ENCODE data around the gene SLC4A1AP. TPM values are rescaled to one million over a fixed set of nuclear protein-coding genes. Genes with fewer than 3 reads are reported as not detected.
"Not testable (repeated sequence)": the region's sequence is repeated elsewhere in the genome, so short reads cannot be mapped to it uniquely, and the experiment has no call there.

SLC4A1AP gene
- total RNA-seq, 4 donors from 2014 or later: 16.7 to 22.8 (median 20.1) TPM

GRCh38 chr2:27622921-27623384 is 40.7 kb upstream of the SLC4A1AP start:
- Histone ChIP-seq H3K9me3 (no peaks in the 10 kb centered on the region), H3K4me3 (no peak overlapping the region), H3K27ac (replicated peaks in 1 of 4) (no peak overlapping the region), H3K36me3 (peaks cover 21 to 68% (median 53%) of the 10 kb centered on the region in 4 donors), H3K27me3 (no peaks in the 10 kb centered on the region), H3K4me1 (peaks cover 8 to 11% (median 9%) of the 10 kb centered on the region in 4 donors)
- no peak for TF ChIP-seq POLR2A (IDR thresholded peaks at IDR 0.05; ENCODE audit: low read depth)
- intact Hi-C loops (cut with DNase I): no loop called here
- 41% methylated on average over 3 of the region's 3 CpGs for WGBS
- no peak for DNase-seq (ENCODE audit: extremely low spot score)

GRCh38 chr2:27624943-27625342 is 38.7 kb upstream of the SLC4A1AP start:
- Histone ChIP-seq H3K9me3 (no peaks in the 10 kb centered on the region), H3K4me1 (peaks cover 19 to 24% (median 21%) of the 10 kb centered on the region in 4 donors), H3K27me3 (no peaks in the 10 kb centered on the region), H3K27ac (replicated peaks in 1 of 4) (no peak overlapping the region), H3K36me3 (peaks cover 17 to 48% (median 36%) of the 10 kb centered on the region in 4 donors), H3K4me3 (no peak overlapping the region)
- TF ChIP-seq EP300 (IDR thresholded peaks at IDR 0.05) (no peak), CTCF (IDR thresholded peaks at IDR 0.05) (no peak)
- intact Hi-C loops (cut with DNase I): no loop called here
- DNase-seq (ENCODE audit: extremely low spot score): no peak

- Histone ChIP-seq H3K4me1 (peaks cover 21 to 32% (median 29%) of the 10 kb centered on the region in 4 donors), H3K36me3 (peaks cover 14 to 48% (median 32%) of the 10 kb centered on the region in 4 donors)
- H3K27ac ChIP-seq (replicated peaks in 1 of 4); DNase-seq (ENCODE audit: extremely low spot score); H3K27me3 ChIP-seq; H3K4me3 ChIP-seq; intact Hi-C loops (cut with DNase I); H3K9me3 ChIP-seq: not testable (repeated sequence)
- 95% methylated on average over 1 of the region's 1 CpG for WGBS
Measured at GRCh38 chr2:27626323-27626722, 37.4 kb upstream of the SLC4A1AP start.

- DNase-seq (ENCODE audit: extremely low spot score); intact Hi-C loops (cut with DNase I); H3K4me3 ChIP-seq; H3K27me3 ChIP-seq; H3K9me3 ChIP-seq: not testable (repeated sequence)
- Histone ChIP-seq H3K27ac (replicated peaks in 1 of 4) (peak overlapping the region in 1 of 4 donors; percentile 19), H3K36me3 (peaks cover 13 to 48% (median 31%) of the 10 kb centered on the region in 4 donors), H3K4me1 (peaks cover 21 to 32% (median 29%) of the 10 kb centered on the region in 4 donors)
- WGBS: 73% methylated on average over 3 of the region's 3 CpGs
Measured at GRCh38 chr2:27626921-27627320, 36.8 kb upstream of the SLC4A1AP start.

- Histone ChIP-seq H3K27me3 (no peaks in the 10 kb centered on the region), H3K9me3 (no peaks in the 10 kb centered on the region), H3K4me3 (peak overlapping the region; percentile 67 to 83 (median 76)), H3K36me3 (peaks cover 14 to 48% (median 28%) of the 10 kb centered on the region in 4 donors), H3K4me1 (peaks cover 21 to 32% (median 29%) of the 10 kb centered on the region in 4 donors), H3K27ac (replicated peaks in 1 of 4) (peak overlapping the region; percentile 70 to 78 (median 73))
- intact Hi-C loops (cut with DNase I): no loop called here
- 4% methylated on average over 10 of the region's 21 CpGs for WGBS
- TF ChIP-seq EP300 (IDR thresholded peaks at IDR 0.05) (no peak), POLR2AphosphoS5 (IDR thresholded peaks at IDR 0.05) (no peak), POLR2A (IDR thresholded peaks at IDR 0.05; ENCODE audit: low read depth) (no peak), CTCF (IDR thresholded peaks at IDR 0.05) (no peak)
- DNase-seq (ENCODE audit: extremely low spot score): no peak
Measured at GRCh38 chr2:27627963-27628766, 35.5 kb upstream of the SLC4A1AP start.

GRCh38 chr2:27628767-27629709 is 34.7 kb upstream of the SLC4A1AP start, which contains the start of the genes CCDC121 and GPN1:
Gene CCDC121 (minus strand): TSS chr2:27629012. CDS start chr2:27627799, 1,213 bp downstream.
Gene GPN1 (plus strand): TSS chr2:27629050. CDS start chr2:27629059, 9 bp downstream.
- Histone ChIP-seq H3K27ac (replicated peaks in 1 of 4) (peak within 1 kb of the TSS; percentile 70 to 78 (median 73)), H3K27me3 (no peaks in the 10 kb centered on the region), H3K4me3 (peak within 1 kb of the TSS; percentile 67 to 83 (median 76)), H3K9me3 (no peaks in the 10 kb centered on the region), H3K36me3 (peaks cover 14 to 48% (median 30%) of the 10 kb centered on the region in 4 donors), H3K4me1 (peaks cover 21 to 32% (median 29%) of the 10 kb centered on the region in 4 donors)
- under 1% methylated on average over 38 of the region's 44 CpGs for WGBS
- intact Hi-C loops (cut with DNase I): no loop called here
- TF ChIP-seq POLR2A (IDR thresholded peaks at IDR 0.05; ENCODE audit: low read depth) (no peak), EP300 (IDR thresholded peaks at IDR 0.05) (no peak), POLR2AphosphoS5 (IDR thresholded peaks at IDR 0.05) (peak; percentile 76 to 78)
- DNase-seq (ENCODE audit: extremely low spot score): peak; percentile 97

- H3K27ac ChIP-seq (replicated peaks in 1 of 4); H3K27me3 ChIP-seq; intact Hi-C loops (cut with DNase I); H3K4me3 ChIP-seq; H3K9me3 ChIP-seq; DNase-seq (ENCODE audit: extremely low spot score): not testable (repeated sequence)
- 95% methylated on average over 2 of the region's 2 CpGs for WGBS
- H3K4me1 ChIP-seq: peaks cover 21 to 32% (median 29%) of the 10 kb centered on the region in 4 donors
- peaks cover 22 to 53% (median 43%) of the 10 kb centered on the region in 4 donors for H3K36me3 ChIP-seq
Measured at GRCh38 chr2:27630257-27630656, 33.4 kb upstream of the SLC4A1AP start.

Data from esophagus muscularis mucosa (tissue), 4 donors.